Neuron (in vitro differentiated cells): ENCODE results near the gene DPEP2.
"Not testable (repeated sequence)": the region's sequence is repeated elsewhere in the genome, so short reads cannot be mapped to it uniquely, and the experiment has no call there.

Experiments
- H2AFZ ChIP-seq: one replicate; pipeline ENCODE4 v1.6.1; 2013; ENCODE audit warnings: low read depth, mild to moderate bottlenecking, inconsistent platforms, low read length, moderate library complexity
- H3K27me3 ChIP-seq: one replicate; pipeline ENCODE4 v1.6.1; 2013; ENCODE audit warnings: low read length; ENCODE audit not compliant: insufficient read depth
- H3K36me3 ChIP-seq: one replicate; pipeline ENCODE4 v1.6.1; 2013; ENCODE audit warnings: low read length; ENCODE audit not compliant: insufficient read depth
- H3K4me1 ChIP-seq: one replicate; pipeline ENCODE4 v1.6.1; 2013; ENCODE audit warnings: low read length; ENCODE audit not compliant: insufficient read depth
- H3K4me3 ChIP-seq: 2 replicates; pipeline ENCODE4 v1.5.1; 2013; ENCODE audit warnings: mild to moderate bottlenecking, low read length, moderate library complexity
- H3K9me3 ChIP-seq: one replicate; pipeline ENCODE4 v1.6.1; 2013; ENCODE audit warnings: low read length

The DPEP2 gene

DNA sequence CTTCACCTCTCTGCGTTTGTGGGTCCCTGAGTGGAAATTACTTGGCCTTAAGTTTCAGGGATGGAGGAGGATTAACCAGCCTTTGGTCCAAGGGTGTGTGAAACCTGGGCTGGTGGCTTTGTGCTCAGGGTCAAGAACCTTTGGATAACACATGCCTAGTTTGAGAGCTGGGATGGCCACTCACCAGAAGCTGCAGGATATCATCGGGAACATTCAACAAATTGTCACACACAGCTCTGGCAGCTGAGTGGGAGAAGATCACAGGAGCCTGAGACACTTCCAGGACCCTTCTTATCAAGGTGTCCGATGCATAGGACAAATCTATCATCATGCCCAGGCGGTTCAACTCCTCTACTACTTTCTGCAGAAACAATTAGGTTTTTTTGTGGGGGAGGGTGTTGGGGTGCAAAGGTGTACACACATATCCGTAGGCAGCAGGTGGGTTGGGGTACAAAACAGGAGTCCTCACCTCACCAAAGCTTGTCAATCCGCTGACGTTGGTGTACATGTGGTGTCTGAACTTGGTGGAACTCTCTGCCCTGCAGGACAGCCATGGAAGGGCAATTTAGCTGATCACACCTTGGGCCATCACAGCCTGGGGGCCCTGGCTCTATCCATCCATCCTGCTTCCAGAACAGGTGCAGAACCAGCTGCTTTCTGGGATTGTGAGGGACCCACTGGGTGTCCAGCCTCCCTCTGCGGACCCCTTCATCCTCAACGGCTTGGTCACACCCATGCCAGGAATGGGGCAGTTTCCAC, 21.6 kb downstream of the DPEP2 start:
- no peak overlapping the region for H3K4me3 ChIP-seq
- peaks cover 2% of the 10 kb centered on the region for H3K9me3 ChIP-seq
- no peaks in the 10 kb centered on the region for H3K36me3 ChIP-seq
- H3K27me3 ChIP-seq = peaks cover 5% of the 10 kb centered on the region
- H3K4me1 ChIP-seq = no peaks in the 10 kb centered on the region
- no peak overlapping the region for H2AFZ ChIP-seq

DNA sequence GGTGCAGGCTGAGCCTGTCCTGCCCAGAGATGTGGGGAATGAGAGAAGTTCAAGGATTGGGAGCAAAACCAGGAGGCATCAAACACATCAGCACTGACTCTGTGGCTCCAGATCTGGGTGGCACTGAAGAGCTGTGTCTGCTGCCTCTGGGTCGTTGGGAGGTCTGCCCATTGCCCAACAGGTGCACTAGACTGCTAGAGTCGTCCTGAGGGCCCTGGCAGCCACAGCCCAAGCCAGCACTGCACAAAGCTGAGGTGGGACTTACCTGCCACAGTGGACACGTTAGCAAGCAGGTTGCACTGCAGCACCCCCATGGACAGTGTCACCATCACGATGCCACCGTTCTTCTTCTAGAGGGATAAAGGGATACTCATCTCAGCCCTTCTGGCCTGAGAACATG, 22.3 kb downstream of the DPEP2 start:
- Histone ChIP-seq H3K36me3 (no peaks in the 10 kb centered on the region), H2AFZ (no peak overlapping the region), H3K27me3 (peaks cover 5% of the 10 kb centered on the region), H3K4me3 (no peak overlapping the region), H3K9me3 (peaks cover 2% of the 10 kb centered on the region), H3K4me1 (no peaks in the 10 kb centered on the region)

- H3K27me3 ChIP-seq = peaks cover 5% of the 10 kb centered on the region
- H2AFZ ChIP-seq = no peak overlapping the region
- no peaks in the 10 kb centered on the region for H3K4me1 ChIP-seq
- peaks cover 2% of the 10 kb centered on the region for H3K9me3 ChIP-seq
- no peak overlapping the region for H3K4me3 ChIP-seq
- H3K36me3 ChIP-seq = no peaks in the 10 kb centered on the region
Observed at GRCh38 chr16:67976205-67976604, 23.1 kb downstream of the DPEP2 start.

GRCh38 chr16:67975321-67976105, 23.8 kb downstream of the DPEP2 start:
- Histone ChIP-seq H3K27me3 (peaks cover 5% of the 10 kb centered on the region), H3K9me3 (peaks cover 2% of the 10 kb centered on the region), H2AFZ (no peak overlapping the region), H3K36me3 (no peaks in the 10 kb centered on the region), H3K4me3 (no peak overlapping the region), H3K4me1 (no peaks in the 10 kb centered on the region)

DNA sequence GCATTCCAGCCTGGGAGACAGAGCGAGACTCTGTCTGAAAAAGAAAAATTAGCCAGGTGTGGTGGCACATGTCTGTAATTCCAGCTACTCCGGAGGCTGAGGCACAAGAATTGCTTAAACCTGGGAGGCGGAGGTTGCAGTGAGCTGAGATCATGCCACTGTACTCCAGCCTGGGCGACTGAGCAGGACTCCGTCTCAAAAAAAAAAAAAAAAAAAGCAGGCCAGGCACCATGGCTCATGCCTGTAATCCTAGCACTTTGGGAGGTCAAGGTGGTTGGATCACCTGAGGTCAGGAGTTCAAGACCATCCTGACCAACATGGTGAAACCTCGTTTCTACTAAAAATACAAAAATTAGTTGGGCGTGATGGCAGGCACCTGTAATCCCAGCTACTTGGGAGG, 27.0 kb downstream of the DPEP2 start:
- H3K4me1 ChIP-seq, H3K36me3 ChIP-seq, H3K4me3 ChIP-seq, H3K27me3 ChIP-seq, H3K9me3 ChIP-seq, H2AFZ ChIP-seq: not testable (repeated sequence)

- Histone ChIP-seq H2AFZ (no peak overlapping the region), H3K4me3 (no peak overlapping the region), H3K4me1 (peaks cover 20% of the 10 kb centered on the region), H3K27me3 (no peaks in the 10 kb centered on the region), H3K36me3 (no peaks in the 10 kb centered on the region), H3K9me3 (no peaks in the 10 kb centered on the region)
Observed at GRCh38 chr16:67971111-67971510, 28.2 kb downstream of the DPEP2 start.

DNA sequence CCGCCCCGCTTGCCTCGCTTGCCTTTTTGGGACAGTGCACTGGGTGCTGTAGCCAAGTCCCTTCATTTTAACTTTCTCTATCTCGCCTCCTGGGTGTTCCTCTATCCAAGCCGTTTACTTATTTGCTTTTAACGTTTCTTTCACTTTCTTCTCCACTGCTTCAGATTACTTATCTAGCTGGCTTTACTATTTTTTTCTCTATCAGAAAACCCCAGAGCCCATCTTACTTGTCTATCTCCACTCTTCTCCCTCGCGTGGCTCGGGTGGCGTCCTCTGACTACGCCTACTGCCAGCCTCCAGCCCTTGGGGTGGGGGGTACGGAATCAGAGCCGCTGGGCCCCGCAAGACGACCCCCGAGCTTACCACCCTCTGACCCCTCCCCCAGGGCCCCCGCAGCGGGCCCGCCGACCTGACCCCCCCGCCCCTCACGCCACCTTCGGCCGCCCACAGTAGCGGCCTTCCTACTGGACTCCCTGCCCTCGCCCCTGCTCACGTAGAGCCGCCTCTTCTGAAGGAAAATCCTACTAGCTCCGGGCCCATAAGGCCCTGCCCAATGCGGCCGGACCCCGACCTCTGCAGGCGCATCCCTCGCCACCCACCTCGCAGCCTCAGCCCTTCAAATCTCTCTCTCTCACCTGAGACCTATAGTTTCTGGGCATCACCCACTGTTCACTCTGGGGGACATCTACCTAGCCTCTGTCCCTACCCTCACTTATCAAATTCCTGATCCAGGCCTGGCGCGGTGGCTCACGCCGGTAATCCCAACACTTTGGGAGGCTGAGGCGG, 29.8 kb downstream of the DPEP2 start:
- peaks cover 23% of the 10 kb centered on the region for H3K4me1 ChIP-seq
- H3K4me3 ChIP-seq = peak overlapping the region; percentile 56
- H3K36me3 ChIP-seq = no peaks in the 10 kb centered on the region
- H3K9me3 ChIP-seq = no peaks in the 10 kb centered on the region
- no peaks in the 10 kb centered on the region for H3K27me3 ChIP-seq
- H2AFZ ChIP-seq = peak overlapping the region; percentile 53

- H3K4me1 ChIP-seq = peaks cover 23% of the 10 kb centered on the region
- peak within 1 kb of the TSS; percentile 53 for H2AFZ ChIP-seq
- H3K27me3 ChIP-seq = no peaks in the 10 kb centered on the region
- no peaks in the 10 kb centered on the region for H3K36me3 ChIP-seq
- H3K9me3 ChIP-seq = no peaks in the 10 kb centered on the region
- H3K4me3 ChIP-seq = peak within 1 kb of the TSS; percentile 56
Observed at GRCh38 chr16:67968400-67969253, 30.7 kb downstream of the DPEP2 start, which contains the start of gene SLC12A4. TSS of gene SLC12A4 (minus strand) at chr16:67968637. CDS start at chr16:67968553, 84 bp downstream.

DNA sequence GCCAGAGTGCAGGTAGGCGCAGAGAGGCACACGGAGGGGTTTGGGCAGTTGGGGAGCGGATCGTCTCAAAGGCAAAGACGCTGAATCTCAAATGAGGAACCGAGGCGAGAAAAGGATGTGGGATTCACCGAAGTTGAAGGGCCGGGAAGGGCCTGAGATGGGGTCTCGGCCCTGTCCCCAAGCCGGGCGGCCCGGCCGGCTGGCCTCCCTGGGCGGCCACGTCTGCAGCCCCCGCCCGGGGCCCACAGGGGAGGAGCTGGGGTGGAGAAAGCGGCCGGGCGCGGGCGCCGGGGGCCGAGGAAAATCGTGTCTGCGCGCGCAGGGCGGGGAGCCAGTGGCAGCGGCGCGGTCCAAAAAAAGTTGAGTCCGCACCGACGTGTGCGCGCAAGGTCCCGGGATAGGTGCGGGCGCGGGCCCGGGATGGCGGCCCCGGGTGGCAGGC, 31.3 kb downstream of the DPEP2 start:
- no peaks in the 10 kb centered on the region for H3K36me3 ChIP-seq
- H2AFZ ChIP-seq = peak overlapping the region; percentile 53
- no peaks in the 10 kb centered on the region for H3K27me3 ChIP-seq
- no peaks in the 10 kb centered on the region for H3K9me3 ChIP-seq
- H3K4me3 ChIP-seq = peak overlapping the region; percentile 56
- H3K4me1 ChIP-seq = peaks cover 23% of the 10 kb centered on the region

DNA sequence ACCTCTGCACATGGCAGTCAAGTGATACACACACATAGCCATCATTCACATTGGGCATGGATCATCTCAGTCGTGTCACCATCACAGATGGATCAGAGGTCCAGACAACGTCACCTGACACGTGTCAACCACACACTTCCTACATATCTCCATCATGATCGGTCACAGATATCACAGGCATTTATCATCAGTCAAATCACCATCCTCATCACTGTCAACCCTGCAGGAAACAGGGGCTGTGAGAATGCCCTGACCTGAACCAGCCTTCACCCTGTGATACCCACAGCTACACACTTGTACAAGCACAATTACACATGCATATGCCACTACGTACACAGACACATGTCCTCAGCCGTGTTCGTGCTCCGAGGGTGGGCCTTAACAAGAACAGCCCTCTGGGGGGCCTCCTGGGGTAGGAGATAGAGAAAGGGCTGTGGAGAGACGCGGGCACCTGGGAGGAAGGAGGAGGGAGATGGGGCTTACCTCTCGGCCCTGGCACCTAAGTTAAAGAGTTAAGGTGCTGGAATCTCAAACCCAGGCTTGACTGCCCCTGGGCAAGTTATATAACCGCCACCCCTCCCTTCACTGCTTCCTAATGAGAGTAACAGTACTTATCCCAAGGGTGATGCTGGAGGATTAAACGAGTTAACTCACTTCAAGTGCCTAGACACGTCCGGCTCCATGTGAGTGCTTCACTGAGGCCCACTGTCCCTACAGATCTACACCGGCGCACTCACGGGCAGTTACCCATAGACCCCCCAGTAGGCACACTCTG, 31.9 kb downstream of the DPEP2 start:
- Histone ChIP-seq H3K27me3 (no peaks in the 10 kb centered on the region), H3K4me3 (peak overlapping the region; percentile 56), H3K36me3 (no peaks in the 10 kb centered on the region), H3K4me1 (peaks cover 23% of the 10 kb centered on the region), H3K9me3 (no peaks in the 10 kb centered on the region), H2AFZ (no peak overlapping the region)

- H3K4me3 ChIP-seq = no peak overlapping the region
- H3K4me1 ChIP-seq = peaks cover 23% of the 10 kb centered on the region
- H3K36me3 ChIP-seq = no peaks in the 10 kb centered on the region
- no peaks in the 10 kb centered on the region for H3K27me3 ChIP-seq
- H2AFZ ChIP-seq = no peak overlapping the region
- no peaks in the 10 kb centered on the region for H3K9me3 ChIP-seq
Observed at GRCh38 chr16:67966549-67967182, 32.6 kb downstream of the DPEP2 start.
